ENCODE data around the gene FCHO1.

DNA sequence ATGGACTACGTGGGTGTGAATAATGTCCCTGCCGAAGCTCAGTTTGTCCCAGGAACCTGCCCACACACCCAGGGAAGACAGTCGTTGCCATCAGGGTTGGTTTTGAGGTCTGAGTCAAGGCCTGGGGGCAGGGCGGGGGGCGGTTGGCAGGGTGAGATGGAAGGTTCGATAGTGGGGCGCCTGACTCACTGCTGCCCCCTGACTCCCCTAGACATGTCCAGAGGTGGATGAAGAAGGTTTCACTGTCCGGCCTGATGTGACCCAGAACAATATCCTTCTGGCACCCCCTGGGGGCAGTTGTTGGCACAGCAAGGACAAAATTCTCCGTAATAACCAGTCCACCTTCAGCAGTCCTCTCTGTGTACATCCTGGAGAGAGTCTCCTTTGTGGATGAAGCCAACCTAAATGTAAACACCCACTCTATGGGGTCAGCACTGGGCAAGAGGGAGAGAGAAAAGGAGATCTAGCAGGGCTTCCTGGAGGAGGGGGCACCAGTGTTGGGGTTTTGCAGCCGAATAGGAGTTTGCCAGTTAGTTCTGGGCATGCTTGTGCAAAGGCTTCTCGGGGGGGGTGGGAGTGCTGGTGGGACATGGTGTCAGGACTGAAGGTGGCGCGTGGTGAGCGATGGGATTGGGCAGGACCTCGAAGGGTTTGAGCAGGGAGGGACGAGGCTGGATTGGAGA, 24.1 kb downstream of the FCHO1 start:
- TF ChIP-seq NFRKB (IDR thresholded peaks at IDR 0.05) (no peak), SP1 (IDR thresholded peaks at IDR 0.05) (no peak), SUZ12 (IDR thresholded peaks at IDR 0.05) (no peak), BHLHE40 (IDR thresholded peaks at IDR 0.05; ENCODE audit: borderline replicate concordance) (no peak), FOXA1 (IDR thresholded peaks at IDR 0.05) (no peak), L3MBTL2 (conservative IDR thresholded peaks at IDR 0.05) (no peak), FOXM1 (IDR thresholded peaks at IDR 0.05; ENCODE audit: borderline replicate concordance) (no peak), FOXK2 (IDR thresholded peaks at IDR 0.05) (no peak)

All from HEK293T (cell line).